HG03565 (cell line): ENCODE data around the gene GALNT9.
"Not testable (repeated sequence)": the region's sequence is repeated elsewhere in the genome, so short reads cannot be mapped to it uniquely, and the experiment has no call there.

Source experiments
- ATAC-seq: cut with Tn5 transposase; IDR thresholded peaks from one replicate; pipeline ENCODE4 v1.9.1; 2021; ENCODE audit warnings: mild to moderate bottlenecking, moderate library complexity; ENCODE audit not compliant: unreplicated experiment

The GALNT9 gene

DNA sequence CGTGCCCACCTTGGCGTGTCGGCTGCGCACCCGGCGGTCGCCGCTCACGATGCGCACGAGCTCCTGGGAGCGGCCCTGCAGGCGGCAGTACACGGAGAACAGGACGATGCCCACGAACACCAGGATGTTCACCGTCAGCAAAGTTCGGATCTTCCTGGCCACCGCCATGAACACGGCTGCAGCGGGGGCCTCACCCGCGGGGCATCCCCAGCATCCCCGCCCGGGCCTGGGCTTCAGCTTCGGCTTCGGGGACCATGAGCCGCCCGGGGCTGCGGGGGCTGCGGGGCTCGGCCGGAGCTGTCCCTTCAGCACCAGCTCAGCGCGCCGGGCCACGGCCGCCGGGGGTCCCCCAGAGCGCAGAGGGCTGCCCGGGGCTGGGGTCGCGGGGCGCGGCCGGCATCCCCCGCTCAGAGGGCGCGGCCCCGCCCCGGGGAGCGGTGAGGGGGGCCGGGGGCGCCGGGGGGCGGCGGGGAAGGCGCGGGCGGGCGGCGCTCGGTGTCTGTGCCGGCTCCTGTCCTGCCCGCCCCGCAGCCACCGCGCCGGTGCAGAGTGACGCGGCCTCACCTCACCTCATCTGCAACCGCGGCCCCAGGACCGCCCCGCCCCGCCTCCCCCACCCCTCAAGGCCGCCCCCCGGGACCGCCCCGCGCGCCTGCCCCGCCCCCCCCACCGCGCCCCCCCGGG is at the start of gene GALNT9:
GALNT9 (minus strand) TSS at position 554 of the 684 bp plus-strand sequence; CDS start at position 168, 386 bp downstream.
- ATAC-seq, result no peak

DNA sequence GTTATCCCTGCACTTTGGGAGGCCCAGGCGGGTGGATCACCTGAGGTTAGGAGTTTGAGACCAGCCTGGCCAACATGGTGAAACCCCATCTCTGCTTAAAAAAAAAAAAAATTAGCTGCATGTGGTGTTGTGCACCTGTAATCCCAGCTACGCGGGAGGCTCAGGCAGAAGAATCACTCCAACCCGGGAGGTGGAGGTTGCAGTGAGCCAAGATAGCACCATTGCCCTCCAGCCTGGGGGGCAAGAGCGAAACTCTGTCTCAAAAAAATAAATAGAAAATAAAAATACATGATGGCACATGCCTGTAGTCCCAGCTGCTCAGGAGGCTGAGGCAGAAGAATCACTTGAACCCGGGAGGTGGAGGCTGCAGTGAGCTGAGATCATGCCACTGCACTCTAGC is 49.7 kb upstream of the GALNT9 start:
- not testable (repeated sequence) for ATAC-seq

DNA sequence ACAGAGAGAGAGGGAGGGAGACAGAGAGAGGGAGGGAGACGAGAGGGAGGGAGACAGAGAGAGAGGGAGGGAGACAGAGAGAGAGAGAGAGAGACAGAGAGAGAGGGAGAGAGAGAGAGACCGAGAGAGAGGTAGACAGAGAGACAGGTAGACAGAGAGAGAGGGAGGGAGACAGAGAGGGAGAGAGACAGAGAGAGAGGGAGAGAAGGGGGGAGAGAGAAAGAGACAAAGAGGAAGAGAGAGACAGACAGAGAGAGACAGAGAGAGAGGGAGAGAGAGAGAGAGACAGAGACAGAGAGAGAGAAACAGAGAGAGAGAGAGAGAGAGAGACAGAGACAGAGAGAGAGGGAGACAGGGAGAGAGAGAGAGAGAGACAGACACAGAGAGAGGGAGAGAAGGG is 47.8 kb upstream of the GALNT9 start:
- ATAC-seq, result no peak

DNA sequence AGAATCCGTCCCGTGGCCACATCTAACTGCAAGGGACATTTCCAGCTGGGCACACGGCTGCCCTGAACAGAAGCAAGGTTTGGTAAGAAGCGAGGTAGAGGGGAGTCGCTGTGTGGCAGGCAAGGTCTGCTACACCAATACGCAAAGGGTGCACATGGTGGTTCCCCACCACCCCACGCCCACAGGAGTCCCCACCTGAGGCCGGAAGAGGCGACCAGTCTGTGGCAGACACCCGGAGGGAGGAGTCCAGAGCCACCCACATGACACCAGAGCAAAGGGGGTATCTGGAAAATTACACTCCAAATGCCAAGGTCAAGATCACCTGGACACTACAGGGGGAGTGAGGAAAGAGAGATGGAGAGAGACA is 47.1 kb upstream of the GALNT9 start:
- no peak for ATAC-seq

DNA sequence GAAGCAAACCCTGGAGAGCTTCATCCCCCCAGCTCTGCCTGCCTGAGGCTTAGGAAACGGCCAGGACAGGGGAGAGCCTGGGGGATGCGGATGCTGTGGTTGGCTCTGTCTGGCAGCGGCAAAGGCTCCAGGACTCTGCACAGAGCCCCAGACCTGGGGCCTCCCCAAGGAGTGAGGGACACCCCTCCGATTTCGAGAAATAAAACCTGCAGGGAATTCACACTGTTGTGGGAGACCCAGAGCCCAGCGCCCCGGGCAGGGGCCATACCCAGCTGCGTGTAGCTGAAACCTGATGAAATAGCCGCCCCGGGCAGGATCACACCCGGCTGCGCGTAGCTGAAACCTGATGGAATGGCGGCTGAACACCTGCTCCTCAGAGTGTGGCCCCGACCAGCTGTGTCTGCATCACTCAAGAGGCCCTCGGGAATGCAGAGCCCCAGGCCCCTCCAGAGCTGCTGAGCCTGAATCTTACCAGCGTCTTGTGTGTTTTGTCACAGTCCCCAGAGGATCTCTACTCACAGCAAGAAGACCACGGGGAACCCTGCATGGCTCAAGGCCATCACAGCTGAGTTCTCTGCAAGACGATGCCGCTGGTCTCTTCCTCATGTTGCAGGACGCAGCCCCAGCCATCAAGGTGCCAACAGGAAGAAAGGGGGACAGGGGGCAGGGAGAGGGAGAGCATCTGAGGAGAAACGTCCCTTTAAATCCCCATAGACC is 46.5 kb upstream of the GALNT9 start:
- no peak for ATAC-seq

DNA sequence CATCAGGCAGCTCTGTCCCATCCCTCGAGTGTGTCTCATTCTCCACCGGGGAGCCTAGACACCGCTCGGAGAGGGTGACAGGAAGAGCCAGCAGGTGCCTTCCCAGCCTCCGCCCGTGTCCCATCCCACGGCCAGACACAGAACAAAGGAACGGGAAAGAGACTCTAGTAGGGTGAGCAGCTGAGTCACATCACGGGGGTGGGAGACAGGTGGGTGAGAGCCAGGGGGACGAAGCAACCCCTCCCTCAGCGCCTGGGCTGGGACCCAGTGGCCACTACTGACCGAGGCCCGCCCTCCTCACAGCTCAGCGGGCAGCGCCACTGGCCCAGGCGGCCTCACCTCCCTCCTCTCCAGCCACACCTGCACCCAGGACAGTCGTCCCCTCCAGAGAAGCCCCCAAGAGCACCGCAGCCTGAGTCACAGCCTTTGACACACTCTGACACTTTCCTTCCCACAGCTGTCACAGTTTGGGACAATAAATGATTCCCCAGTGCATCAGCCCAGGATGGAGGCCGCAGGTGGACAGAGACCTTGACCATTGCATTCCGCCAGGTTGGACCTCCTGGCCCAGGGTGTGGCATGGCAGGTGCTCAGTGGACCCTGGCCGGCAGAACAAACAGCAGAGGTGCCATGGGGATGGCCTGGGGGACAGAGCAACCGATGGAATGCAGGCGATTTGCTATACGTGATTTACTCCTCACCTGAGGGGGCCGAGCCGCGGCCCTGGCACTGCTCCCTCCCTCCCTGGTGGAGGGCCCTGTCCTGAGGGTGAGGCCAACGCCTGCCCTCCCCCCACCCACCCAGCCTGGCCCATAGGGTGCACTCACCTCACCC is 45.4 kb upstream of the GALNT9 start:
- no peak for ATAC-seq

DNA sequence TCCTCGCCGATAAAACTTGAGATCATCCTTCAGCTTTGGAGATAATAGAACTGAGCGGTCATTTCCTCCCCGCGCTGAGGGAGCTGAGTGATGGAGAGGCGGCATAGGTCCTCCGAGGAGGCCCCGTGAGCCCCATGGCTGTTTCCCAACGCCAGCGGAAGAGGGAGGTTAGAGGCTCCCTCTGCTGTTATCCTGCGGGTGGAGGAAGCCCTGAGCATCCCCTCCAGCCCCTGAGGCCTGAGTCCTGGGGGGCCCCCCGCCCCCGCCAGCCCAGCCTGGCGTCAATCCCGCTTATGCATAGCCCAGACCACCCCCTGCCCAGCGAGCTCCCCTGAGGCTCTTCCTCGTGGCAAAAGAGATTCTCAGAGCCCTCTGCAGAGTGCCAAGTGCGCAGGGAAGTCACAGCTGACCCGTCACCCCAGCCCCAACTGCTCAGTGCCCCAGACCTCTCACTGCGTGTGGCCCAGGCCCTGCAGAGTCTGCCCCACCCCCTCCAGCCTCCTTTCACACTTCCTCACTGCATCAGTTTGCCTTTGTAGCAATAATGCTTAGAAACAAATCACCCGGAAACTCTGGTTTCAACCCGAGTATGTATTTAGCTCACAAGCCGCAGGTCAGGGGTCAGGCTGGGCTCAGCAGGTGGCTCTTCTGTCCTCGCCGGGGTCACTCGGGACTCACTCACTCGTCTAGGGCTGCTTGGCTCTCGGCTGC is 44.7 kb upstream of the GALNT9 start:
- no peak for ATAC-seq

DNA sequence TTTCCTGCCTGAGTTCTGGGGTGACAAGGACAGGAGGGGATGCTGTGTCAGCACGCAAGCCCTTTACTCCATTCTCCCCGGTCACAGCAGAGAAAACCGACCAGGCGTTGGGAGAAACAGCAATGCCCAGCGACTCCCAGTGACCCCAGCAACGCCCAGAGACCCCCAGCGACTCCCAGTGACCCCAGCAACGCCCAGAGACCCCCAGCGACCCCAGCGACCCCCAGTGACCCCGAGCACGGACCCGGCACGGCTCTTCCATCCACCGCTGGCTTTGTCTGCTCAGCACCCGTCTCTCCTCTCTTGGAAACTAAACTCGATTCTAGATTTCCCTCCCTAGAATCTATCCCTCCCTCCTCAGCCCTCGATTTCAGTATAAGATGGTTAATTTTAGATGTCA is 38.5 kb upstream of the GALNT9 start:
- ATAC-seq, result no peak

DNA sequence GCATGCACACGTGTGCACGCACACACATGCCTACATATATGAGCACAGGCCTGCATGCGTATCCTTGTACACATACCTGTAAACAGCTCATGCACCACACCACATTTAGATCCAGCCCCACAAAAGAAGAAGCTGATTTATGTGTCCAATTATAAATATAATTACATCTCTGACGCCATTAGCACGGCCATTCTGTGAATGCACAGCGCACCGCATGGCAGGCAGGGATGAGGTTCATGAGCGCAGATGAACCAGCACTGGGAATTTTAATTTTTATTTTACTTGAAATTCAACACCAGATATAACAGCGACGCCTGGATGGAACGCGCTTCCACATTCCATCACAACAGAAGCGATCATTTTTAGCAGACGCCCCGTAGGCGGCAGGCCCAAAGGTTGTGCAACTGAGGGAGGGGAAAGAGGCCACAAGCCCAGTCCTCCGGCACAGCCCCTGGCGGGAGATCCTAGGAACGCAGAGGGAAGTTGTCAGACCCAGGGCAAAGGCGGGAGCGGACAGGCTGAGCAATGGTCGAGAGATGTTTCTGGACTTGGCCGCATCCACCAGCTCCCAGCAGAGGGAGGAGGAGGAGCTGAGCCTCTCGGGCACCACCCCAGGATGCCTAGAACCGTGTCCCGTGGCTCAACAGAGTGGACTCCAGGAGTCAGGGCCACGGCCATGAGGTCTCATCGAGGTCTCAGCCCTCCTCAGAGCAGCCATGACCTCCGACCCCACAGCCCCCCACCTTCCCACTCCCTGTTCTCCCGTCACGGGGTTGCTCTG is 37.9 kb upstream of the GALNT9 start:
- no peak for ATAC-seq

DNA sequence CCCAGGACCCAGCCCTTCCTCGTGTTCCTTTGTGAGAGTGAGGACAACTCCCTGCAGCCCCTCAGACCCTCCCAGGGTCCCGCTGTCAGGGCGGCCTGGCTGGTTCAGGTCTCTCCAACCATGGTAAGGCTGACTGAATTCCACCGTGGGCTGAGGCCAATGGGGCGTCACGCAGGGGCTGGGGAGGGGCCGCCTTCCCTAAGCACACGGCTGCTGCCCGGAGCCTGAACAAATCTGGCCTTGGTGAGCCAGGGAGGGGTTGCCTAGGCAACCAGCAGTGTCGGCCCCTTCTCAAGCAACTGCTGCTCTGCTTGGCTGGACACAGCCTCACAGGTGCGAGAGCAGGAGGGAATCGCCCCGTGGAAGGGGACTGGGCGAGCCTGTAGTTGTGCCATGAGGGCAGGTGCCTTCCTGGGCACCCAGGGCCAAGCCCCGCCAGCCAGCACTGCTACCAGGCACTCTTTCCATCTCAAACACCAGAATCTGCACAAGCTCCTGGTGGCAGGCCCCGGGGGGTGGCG is 37.0 kb upstream of the GALNT9 start:
- no peak for ATAC-seq

DNA sequence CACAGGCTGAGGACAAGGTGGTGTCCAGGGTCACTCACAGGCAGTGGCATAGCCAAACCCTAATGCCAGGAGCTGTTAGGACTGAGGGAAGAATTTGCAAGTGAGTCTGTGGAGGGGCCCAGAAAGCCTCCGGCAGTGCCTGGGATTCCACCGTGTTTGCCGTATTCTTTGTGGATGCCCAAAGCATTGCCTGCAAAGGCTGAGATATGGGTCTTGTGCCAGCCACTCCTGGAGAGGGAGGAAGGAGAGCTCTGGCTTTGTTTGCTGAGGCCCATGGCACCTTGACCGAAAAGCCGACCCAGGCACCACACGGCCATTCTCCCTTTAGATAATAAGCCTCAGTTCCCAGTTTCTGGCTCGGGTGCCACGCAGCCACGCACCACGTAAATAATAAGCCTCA is 35.8 kb upstream of the GALNT9 start:
- ATAC-seq, result no peak

DNA sequence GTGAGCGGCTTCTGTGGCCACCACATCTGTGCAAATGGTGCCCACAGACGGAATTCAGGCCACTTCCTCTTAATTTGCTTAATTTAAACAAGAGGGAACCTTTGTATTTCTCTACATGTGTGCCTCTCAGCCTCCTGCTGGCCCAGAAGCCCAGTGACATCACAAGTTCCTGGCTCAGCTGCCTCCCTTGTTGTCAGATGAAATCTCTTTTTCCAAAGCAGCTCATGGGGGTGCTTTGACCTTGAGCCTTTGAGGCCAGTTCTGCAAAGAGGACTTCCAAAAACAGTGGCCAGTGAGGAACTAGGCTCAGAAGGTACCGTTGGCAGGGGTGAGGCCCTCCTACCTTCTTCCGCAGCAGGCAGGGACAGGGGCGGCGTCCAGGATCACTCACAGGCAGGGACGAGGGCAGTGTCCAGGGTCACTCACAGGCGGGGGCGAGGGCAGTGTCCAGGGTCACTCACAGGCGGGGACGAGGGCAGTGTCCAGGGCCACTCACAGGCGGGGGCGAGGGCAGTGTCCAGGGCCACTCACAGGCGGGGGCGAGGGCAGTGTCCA is 35.0 kb upstream of the GALNT9 start:
- no peak for ATAC-seq

DNA sequence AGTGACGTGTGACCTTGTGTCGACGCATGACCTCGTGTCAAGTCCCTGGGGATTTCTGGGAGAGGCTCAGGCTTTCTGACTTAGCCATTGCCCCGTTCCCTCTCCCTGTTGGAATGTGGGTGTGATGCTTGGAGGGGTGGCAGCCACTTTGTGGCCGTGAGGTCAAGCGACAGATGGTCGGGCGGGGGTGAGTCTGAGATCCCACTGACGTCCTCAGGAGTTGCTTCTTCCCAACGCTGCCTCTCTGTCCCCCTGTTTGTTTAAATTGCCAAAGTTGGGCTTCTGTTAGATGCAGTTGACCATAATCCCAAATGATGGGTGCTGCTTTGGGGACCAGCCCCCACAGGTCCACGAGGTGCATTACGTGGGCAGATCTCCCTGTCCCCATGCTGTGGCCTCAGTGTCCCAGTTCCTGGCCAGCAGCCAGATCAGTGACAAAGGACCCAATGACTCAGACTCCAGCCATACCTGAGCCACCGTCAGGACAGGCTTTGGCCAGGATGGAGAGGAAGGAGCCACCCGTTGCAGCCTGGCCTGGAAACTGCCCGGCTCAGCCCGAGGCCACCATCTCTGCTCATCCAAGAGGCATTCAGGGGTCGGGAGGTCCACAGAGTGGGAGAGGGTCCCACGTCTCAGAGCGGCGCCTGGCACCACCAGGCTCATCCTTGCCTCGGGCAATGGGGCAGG is 34.4 kb upstream of the GALNT9 start:
- no peak for ATAC-seq

DNA sequence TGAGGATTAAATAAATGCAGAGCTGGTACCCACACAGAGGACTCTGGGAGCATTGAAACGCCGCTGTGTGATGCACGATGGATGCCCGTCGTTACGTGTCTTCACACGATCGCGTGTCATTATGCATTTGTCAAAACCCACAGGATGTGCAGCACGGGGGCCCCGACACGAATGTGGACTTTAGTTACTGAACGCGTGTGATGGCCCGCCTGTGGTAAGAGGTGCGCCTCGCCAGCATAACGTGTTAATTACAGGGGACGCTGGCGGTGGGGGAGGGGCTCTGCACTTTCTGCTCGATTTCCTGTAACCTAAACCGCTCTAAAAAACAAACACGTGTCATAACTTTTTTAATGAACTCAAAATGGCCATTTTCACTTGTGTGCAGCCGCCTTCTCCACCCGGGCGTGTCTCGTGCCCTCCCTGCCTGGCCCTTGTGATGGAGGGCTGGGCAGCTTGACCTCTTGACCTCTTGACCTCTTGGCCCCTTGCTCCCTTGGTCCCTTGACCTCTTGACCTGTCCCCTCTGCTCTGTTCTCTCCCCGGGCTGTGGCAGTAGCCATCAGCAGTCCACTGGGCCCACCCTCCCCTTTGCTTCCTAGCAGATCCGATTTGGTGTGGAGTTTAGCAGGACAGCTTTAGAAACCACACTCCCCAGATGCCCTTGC is 33.7 kb upstream of the GALNT9 start:
- no peak for ATAC-seq

DNA sequence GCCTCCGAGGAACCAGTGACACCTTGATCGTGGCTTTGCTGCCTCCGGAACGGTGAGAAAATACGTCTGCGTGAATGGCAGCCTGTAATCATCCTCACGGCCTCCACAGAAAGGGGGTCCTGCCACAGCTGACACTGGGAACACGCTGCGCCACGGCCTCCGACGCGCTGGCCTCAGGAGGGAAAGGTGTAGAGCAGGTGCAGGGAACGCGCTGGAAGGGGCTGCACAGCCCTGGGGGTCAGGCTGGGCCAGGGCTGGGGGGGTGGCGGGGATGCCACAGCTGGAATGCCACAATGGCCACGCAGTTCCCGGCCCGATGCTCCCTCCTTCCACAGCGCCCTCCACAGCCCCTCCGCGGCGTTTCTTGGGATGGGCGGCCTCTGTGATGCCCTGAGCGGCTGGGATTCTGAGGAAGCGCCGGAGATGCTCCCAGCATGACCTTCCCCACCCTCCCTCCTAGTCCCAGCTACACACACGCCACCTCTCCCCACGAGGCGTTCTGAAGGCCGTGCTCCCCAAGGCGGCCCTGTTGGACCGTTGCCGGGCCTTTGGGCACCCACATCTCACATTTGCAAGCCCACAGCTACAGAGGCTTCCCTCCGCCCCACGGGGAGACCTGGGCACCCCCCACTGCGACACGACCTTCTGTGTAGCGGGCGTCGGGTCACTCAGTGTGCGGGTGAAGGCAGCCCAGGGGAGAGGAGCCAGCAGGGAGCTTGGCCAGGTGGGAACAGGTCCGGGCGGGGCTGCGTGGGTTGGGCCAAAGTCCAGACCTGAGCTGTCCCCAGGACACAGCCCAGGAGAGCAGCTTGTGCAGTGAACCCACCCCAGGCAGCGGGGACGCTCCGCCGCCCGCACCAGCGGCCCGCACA is 31.8 kb upstream of the GALNT9 start:
- no peak for ATAC-seq

DNA sequence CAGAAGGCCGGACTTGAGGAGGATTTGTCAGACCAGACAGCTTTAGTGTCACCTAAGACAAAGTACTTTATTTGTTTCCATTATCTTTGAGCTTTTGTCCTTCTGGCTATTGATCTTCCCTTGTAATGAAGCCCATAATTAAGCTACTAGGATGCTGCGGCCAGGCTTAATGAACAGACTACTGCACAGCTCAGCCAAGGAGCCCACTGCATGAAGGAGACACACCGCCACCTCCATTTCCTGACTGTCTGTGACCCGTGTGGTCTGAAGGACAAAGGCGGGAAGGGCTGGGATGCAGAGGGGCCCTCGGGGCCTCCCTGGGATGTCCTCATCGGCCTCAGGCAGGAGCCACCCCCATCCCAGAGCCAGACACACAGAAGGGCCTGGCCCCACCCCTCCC is 31.0 kb upstream of the GALNT9 start:
- no peak for ATAC-seq

DNA sequence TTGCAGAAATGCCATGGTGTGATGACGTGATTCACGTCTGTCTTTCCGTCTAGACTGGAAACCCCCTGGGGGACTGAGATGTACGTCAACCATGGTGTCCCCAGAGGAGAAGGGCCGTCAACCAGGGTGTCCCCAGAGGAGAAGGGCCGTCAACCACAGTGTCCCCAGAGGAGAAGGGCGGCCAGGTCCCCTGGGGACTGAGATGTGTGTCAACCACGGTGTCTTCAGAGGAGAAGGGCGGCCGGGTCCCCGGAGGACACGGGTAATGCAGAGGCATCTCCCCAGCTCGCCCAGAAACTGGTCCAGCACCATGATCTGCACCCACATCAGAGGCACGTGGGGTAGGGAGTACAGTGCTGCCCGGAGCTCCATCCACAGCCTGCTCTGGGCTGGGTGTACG is 30.6 kb upstream of the GALNT9 start:
- no peak for ATAC-seq

DNA sequence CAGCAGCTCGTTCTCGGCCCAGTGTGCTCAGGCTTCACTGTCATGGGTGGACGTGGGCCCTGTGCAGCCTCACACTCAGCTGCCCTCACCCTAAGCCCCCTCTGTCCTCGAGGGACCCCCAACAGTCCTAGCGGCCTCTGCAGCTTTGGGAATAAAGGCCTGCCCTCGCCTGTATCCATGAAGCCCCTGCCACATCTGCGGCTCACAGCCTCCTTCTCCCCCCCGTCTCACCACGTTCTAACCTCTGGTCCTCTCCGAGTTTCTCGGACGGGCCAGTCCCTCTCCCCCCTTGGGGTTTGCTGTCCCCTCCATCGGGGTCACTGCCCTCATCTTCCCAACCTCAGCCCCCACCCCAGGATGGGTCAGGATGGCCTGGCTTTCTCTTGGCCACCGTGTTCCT is 30.2 kb upstream of the GALNT9 start:
- ATAC-seq, result no peak
